Cardiac septum (tissue), 1 donor: Measurements from ENCODE around the gene LRG1. TPM values are rescaled to one million over a fixed set of nuclear protein-coding genes. Genes with fewer than 3 reads are reported as not detected.
"Not testable (repeated sequence)": the region's sequence is repeated elsewhere in the genome, so short reads cannot be mapped to it uniquely, and the experiment has no call there.

Experiments used
- DNase-seq: peaks from one replicate; pipeline ENCODE4 v3.0.0-alpha.2; 2020; ENCODE audit warnings: low spot score
- intact Hi-C: fragments of 100-400 bp; cut with DNase I; formaldehyde crosslinking; loops from one replicate; pipeline ENCODE4 v1.14.0; 2022
- total RNA-seq: library from RNA; stranded (reverse); fragmentation: NEBNext Ultra II Directional; extraction: Animal tissue kit (Norgen Biotek cat#: 25700); gene quantifications from one replicate; pipeline ENCODE4 v1.2.1, GENCODE V29; 2021
- donor health status: DM: no; HTN: no; CAD: no.

LRG1 gene
- total RNA-seq, 1 donor from 2014 or later: 0.43 TPM

DNA sequence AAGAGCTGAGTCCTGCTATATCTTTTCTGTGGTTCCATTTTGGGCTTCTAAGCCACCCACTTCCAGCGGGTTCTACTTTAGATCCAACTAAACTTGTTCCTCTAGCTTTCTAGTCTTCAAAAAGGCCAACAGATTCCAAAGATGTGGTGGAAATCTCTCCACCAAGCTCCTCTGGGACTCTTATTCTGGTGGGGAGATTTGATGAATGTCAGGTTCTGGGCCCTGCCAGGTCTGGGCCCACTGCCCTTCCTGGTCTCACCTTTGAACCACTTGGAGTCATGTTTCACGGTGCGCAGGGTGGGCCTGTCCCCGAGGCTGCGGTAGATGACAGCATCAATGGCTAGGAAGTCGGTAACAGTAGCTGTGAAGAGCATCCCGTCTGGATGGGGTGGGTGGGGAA is 14.9 kb upstream of the LRG1 start:
- no peak for DNase-seq
- intact Hi-C loops: loop anchor here (5.0 kb wide), 1 partner anchor 83 kb away; the partner anchor contains the start of gene TNFAIP8L1

GRCh38 chr19:4553775-4554174 is 13.9 kb upstream of the LRG1 start:
- intact Hi-C loops: no loop called here
- no peak for DNase-seq

GRCh38 chr19:4553092-4553695 is 13.4 kb upstream of the LRG1 start:
- intact Hi-C loops: no loop called here
- DNase-seq: no peak

GRCh38 chr19:4552525-4552819 is 12.6 kb upstream of the LRG1 start:
- DNase-seq: no peak
- intact Hi-C loops: no loop called here

DNA sequence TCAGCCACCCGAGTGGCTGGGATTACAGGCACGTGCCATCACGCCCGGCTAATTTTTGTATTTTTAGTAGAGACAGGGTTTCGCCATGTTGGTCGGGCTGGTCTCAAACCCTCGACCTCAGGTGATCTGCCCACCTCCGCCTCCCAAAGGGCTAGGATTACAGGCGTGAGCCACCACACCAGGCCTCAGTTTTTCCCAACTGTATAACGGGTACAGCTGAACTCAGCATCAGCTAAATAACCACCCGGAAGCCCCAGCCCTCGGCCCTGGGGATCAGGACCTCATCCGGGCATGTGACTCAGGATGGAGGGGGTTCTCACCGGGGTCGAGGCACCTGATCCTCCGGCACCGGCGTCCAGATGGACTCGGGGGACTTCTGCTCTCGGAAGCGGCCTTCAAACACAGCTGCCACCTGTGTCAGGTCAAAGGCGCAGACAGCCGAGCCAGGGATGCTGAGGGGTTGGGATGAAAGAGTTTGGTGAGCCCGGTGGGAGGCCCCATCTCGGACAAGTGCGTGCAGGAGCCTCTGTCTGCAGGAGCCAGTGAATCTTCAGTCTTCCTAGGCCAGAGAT is 10.7 kb upstream of the LRG1 start:
- DNase-seq: no peak
- intact Hi-C loops: no loop called here

DNA sequence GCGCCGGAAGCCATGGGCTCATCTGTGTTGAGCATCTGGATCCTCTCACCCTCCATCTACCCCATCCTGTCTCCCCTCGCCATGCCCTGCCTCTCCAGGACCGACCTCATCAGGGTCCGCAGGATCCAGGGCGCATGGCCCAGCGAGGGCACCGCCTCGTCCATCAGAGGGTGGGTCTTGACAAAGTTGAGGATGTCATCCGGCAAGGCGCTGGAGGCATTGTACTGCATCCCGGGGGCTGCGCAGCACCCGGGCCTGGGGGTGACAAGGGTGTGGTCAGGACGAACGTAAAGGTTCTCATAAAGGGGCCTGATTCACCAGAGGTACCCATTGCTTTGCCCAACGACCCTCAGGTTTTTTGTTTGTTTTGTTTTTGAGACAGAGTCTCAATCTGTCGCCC is 10.2 kb upstream of the LRG1 start:
- DNase-seq: no peak

GRCh38 chr19:4548238-4548584 is 8.4 kb upstream of the LRG1 start:
- intact Hi-C loops: no loop called here
- no peak for DNase-seq

More for the DNA sequence above, 10.2 kb upstream of the LRG1 start:
- intact Hi-C loops: no loop called here

GRCh38 chr19:4547303-4548237 is 7.7 kb upstream of the LRG1 start:
- intact Hi-C loops: no loop called here
- DNase-seq: no peak

DNA sequence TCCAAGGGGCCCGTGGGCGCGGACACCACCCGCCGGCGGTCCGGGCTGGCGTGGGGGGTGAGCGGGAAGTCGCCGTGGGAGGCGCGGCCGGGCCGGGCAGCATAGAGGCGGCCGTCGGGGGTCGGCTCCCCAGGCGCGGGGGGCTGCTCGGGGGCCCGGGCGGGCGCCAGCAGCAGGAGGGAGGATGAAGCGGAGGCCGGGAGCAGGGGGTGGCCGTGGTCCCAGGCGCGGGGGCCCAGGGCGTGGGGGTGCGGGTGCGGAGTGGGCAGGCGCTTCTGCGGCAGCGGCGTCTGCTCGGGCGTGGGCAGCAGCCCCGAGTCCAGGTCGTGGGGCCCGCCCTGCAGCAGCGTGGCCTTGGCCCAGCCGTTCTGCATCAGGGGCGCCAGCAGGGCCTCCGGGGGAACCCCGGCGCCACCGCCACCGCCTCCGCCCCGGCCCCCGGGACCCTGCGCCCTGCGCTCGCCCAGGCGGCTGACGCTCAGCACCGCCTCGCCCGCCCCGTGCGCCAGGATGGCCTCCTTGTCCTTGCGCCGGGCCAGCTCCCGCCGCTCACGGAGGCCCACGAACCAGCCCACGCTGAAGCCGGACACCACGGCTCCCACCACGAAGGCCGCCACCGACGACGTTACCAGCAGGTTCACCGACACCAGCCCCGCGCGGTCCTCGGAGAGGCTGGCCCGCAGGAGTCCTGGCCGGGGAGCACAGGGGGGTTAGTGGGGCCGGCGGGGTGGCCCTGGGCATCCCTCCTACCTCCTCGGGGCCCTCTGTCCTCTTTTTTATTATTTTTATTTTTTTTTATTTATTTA is 4.2 kb upstream of the LRG1 start:
- DNase-seq: no peak
- intact Hi-C loops: no loop called here

GRCh38 chr19:4542896-4543841 is 3.3 kb upstream of the LRG1 start:
- intact Hi-C loops: no loop called here
- DNase-seq: no peak

DNA sequence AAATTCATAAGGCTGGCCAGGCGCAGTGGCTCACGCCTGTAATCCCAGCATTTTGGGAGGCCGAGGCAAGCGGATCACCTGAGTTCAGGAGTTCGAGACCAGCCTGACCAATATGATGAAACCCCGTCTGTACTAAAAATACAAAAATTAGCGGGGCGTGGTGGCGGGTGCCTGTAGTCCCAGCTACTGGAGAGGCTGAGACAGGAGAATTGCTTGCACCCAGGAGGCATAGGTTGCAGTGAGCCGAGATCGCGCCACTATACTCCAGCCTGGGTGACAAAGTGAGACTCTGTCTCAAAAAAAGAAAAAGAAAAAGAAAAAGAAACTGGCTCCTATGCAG is 1.9 kb upstream of the LRG1 start:
- DNase-seq, intact Hi-C loops: not testable (repeated sequence)

DNA sequence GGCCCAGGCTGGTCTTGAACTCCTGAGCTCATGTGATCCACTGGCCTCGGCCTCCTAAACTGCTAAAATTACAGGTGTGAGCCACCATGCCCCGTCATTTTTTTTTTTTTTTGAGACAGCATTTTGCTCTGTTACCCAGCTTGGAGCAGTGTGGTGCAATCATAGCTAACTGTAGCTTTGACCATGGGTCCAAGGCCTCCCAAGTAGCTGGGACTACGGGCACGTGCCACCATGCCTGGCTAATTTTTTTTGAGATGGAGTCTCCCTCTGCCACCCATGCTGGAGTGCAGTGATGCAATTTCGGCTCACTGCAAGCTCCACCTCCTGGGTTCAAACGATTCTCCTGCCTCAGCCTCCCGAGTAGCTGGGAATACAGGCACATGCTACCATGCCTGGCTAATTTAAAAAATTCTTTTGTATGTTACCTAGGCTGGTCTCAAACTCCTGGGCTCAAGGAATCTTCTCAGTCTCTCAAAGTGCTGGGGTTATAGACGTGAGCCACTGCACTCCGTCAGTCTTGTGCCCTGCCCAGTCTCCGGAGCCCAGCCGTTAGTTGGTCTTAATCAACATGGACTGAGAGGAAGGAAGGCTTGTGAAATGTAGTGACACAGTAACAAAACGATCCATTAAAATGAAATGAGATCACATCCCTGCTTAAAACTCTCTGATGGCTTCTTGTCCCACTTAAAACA is 1.4 kb upstream of the LRG1 start:
- no peak for DNase-seq
- intact Hi-C loops: no loop called here

GRCh38 chr19:4539169-4539692 is 605 bp downstream of the LRG1 start:
- intact Hi-C loops: no loop called here
- DNase-seq: no peak

DNA sequence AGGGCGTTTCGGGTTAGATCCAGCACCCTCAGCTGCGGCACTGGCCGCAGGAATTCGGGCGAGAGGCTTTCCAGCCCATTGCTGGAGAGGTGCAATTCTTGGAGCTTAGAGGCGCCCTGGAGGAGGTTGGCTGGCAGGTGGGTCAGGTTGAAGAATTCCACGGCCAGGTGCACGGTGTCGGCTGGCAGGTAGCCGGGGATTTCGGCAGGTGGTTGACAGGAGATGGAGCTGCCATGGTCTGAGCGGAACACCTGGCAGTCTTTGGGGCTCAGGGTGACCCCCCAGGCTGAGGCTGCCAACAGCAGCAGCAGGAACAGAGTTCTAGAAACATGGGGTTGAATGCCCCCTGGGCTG is 1.3 kb downstream of the LRG1 start:
- intact Hi-C loops: no loop called here

DNA sequence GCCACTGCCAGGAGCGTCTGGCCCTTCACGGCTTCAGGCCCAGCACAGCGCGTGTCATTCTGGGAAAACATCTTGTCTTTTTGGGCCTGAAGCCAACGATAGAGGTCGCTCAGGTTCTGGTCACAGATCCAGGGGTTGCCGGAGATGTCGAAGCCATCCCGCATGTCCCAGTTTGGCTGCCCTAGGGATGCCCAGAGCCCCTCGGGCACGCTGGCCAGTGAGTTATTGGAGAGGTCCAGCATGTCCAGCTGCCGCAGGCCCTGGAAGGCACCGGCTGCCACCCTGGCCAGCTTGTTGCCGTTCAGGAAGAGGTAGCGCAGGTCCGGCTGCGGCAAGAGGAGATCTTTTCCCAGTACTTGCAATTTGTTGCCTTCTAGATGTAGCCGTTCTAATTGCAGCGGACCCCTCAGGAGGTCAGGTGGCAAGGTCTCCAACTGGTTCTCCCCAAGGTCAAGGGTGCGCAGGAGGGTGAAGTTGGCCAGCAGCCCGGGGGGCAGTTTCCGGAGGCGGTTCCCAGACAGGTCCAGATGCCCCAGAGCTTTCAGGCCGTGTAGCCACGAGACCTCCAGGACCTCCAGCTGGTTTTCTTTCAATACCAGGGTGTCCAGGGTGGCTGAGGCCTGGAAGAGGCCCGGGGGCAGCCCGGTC is 1.8 kb downstream of the LRG1 start:
- DNase-seq: no peak
- intact Hi-C loops: no loop called here

More for the DNA sequence above, 1.3 kb downstream of the LRG1 start:
- DNase-seq: no peak

GRCh38 chr19:4536798-4537197 is 3.0 kb downstream of the LRG1 start:
- no peak for DNase-seq
- intact Hi-C loops: no loop called here

DNA sequence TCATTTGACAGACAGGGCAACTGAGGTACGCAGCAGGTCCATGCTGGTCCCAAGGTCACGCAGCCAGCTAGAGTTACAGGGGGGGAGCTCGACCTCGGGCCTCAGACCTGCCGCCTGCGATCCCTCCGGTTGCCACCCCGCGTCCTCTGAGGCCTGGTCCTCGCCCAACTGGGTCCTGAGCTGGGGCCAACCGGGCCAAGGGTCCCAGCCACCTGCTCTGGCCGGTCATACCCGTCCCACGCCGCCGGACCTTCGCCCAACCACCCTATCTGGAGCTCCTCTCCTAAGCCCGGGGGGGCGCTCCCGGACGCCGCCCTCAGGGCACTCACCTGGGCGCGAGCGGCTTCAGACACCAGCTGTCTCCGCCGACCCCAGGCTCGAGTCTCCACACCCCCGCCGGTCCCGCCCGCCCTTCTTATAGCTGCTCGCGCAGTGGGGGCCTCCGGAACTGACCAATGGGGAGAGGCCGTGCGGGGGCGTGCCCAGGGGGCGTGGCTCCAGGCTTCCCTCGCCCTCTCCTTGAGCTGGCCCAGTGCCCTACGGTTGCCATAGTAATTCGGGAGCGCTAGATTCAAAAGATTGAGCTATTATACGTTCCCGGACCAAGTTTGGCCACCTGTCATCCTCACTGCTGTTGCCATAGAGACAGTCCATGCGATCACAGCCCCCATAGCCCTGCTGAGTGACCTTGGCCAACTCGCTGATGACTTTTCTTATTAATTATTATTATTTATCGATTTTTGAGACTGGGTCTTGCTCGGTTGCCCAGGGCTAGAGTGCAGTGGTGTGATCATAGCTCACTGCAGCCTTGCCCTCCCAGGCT is 4.8 kb downstream of the LRG1 start, which contains the start of gene PLIN5:
Gene PLIN5, minus strand, starts transcription at position 389 of the 823 bp plus-strand sequence. CDS start 1,150 bp downstream, outside the sequence.
- intact Hi-C loops: no loop called here

More for the DNA sequence above, 4.8 kb downstream of the LRG1 start, which contains the start of gene PLIN5:
- peak; percentile 88 for DNase-seq
